Central memory CD8-positive, alpha-beta T cell (primary cell): ENCODE measurements around the gene DNAAF8.

ENCODE experiments used
- ATAC-seq: fragments of 150-1000 bp; cut with Tn5 transposase; replicated peaks from 2 replicates; pipeline ENCODE4 v1.10.0; 2022; ENCODE audit warnings: mild to moderate bottlenecking, moderate FRiP score, moderate number of reproducible peaks; ENCODE audit not compliant: poor library complexity, severe bottlenecking; ENCODE audit errors: extremely low read depth
- DNase-seq, 2 donors: peaks; one replicate each; pipeline ENCODE4 v3.0.0; 2021; ENCODE audit warnings: low spot score in 2 of 2
- H3K27ac Mint-ChIP-seq: one replicate; pipeline ENCODE4 v1.8.0; 2022; ENCODE audit warnings: low read depth, mild to moderate bottlenecking, moderate library complexity, mixed read lengths
- H3K27me3 Mint-ChIP-seq: one replicate; pipeline ENCODE4 v1.8.0; 2022; ENCODE audit warnings: mixed read lengths
- H3K36me3 Mint-ChIP-seq: one replicate; pipeline ENCODE4 v1.8.0; 2022; ENCODE audit warnings: mild to moderate bottlenecking, moderate library complexity, mixed read lengths; ENCODE audit not compliant: insufficient read depth
- H3K4me1 Mint-ChIP-seq: one replicate; pipeline ENCODE4 v1.8.0; 2022; ENCODE audit warnings: mixed read lengths
- H3K4me3 Mint-ChIP-seq: one replicate; pipeline ENCODE4 v1.8.0; 2022; ENCODE audit warnings: mild to moderate bottlenecking, moderate library complexity, mixed read lengths
- H3K9me3 Mint-ChIP-seq: one replicate; pipeline ENCODE4 v1.8.0; 2022; ENCODE audit warnings: mixed read lengths

The DNAAF8 gene

DNA sequence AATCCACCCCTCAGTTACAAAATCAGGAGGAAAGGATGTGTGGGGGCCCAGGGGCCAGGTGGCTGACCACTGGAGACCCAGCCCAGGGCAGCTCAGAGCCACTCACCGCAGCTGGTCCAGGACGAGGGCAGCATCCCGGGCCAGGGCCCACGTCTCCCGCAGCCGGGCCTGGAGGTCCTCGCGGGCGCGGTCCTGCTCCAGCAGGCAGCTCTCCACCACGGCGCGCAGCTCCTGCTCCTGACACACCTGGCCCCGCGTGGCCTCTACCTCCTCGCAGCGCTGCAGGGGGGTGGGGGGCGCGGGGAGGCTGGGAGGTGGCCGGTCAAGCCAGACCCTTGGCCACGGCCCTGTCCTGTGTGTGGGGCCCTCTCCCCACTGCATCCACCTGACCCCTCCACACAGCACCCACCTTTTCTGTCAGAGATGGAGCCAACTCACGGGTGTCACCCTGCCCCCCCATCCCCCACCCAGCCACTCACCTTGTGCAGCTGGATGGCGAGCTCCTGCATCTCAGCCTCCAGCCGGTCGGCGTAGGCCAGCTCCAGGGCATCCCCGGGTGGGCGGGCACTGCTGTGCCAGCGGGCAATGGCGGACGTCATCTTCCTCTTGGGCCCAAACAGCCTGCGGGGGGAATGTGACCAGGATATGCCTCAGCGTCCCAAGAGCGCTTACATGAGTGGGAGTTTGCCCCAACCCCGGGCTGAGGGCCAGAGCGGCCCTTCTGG, 35.9 kb upstream of the DNAAF8 start:
- Mint-ChIP-seq H3K27me3 (no peaks in the 10 kb centered on the region), H3K27ac (no peak overlapping the region), H3K4me3 (no peak overlapping the region), H3K4me1 (peaks cover 6% of the 10 kb centered on the region), H3K9me3 (no peaks in the 10 kb centered on the region), H3K36me3 (peaks cover 49% of the 10 kb centered on the region)
- no peak for ATAC-seq
- DNase-seq: no peak

DNA sequence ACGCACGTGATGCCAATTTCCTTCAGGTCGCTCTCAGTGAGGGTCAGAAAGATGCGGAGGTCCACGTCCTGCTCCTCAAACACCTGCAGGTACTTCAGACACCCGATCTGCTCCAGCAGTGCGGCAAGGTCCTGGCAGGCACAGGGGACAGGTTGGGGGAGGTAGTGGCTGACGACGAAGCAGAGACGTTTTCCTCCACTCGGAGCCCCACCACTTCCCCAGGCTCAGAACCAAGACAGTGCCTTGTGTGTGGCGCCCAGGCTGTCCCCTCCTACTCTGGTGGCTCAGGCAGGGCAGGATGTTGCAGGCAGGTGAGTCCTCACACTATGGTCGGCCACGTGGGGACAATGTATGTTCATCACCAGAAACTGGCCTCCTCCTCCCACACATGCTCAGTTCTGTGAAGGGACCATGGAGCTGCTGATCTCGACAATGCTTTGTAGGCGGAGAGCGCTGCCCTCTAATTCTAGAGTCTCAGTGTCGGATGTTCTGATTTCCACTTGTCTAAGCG, 35.2 kb upstream of the DNAAF8 start:
- no peak overlapping the region for H3K4me3 Mint-ChIP-seq
- no peaks in the 10 kb centered on the region for H3K9me3 Mint-ChIP-seq
- H3K27ac Mint-ChIP-seq: no peak overlapping the region
- peaks cover 48% of the 10 kb centered on the region for H3K36me3 Mint-ChIP-seq
- no peak for DNase-seq
- no peaks in the 10 kb centered on the region for H3K27me3 Mint-ChIP-seq
- no peak for ATAC-seq
- H3K4me1 Mint-ChIP-seq: peaks cover 6% of the 10 kb centered on the region

DNA sequence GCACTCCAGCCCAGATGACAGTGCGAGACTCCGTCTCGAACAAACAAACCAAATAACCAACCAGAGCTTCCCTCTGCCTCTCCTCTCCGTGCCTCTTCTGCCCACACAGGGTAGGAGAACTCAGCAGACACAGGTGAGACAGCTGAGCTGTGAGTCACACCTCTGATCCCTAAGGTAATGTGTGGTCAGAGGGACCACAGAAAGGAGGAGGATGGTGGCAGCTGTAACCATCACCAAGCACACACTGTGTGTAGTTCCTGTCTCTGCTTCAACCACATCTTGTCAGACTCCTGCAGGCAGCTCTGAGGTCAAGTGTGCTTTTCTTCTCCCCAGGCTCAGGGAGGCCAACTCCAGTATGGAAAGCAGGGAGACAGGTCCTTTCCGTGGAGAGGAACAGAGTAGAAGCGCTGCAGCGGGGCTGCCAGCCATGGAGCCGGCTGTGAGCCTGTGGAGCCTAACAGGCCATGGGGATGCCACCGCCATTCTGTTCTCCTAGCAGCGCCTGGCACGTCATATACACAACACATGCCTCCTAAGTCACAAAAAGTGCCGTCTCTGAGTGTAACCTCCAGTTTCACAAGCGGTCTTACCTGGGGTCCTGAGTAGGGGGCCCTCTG, 33.8 kb upstream of the DNAAF8 start:
- Mint-ChIP-seq H3K4me3 (no peak overlapping the region), H3K27me3 (no peaks in the 10 kb centered on the region), H3K9me3 (no peaks in the 10 kb centered on the region), H3K4me1 (peaks cover 2% of the 10 kb centered on the region), H3K36me3 (peaks cover 40% of the 10 kb centered on the region), H3K27ac (no peak overlapping the region)
- ATAC-seq (peak; percentile 66), DNase-seq (no peak)

DNA sequence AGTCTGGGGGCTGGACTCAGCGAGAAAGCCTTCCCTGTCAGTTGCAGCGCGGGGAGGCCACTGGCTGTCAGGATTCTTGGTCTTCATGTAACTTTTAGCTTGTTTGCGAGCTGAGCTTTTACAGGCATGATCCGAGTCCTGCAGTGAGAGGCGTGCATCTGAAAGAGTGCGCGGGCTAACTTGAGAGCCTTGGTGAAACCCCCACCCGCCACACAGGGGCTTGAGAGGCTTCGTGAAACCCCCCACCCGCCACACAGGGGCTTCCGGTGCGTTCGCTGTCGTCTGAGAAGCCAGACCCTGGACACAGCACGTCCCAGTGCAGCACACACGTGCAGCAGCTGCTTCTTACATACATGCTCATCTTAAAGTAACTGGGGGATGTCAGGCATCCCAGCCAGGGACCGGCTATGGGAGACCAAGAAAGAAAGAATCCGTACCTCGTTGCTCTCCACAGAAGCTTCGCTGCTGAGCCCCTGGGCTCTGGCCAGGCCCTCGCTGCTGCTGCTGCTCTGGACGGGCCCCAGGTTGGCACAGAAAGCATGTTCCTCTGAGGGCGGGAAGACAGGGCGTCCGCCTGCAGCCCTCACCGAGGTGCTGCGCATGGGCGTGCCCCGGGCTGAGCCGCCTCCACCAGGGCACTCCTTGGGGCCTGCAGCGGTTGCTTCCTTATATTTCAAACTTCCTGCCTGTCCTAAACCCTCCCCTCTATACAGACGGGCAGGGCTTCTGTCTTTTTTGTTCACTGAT, 33.2 kb upstream of the DNAAF8 start:
- Mint-ChIP-seq H3K27me3 (no peaks in the 10 kb centered on the region), H3K4me1 (no peaks in the 10 kb centered on the region), H3K9me3 (no peaks in the 10 kb centered on the region), H3K4me3 (no peak overlapping the region), H3K27ac (no peak overlapping the region), H3K36me3 (peaks cover 37% of the 10 kb centered on the region)
- ATAC-seq (no peak), DNase-seq (no peak)

DNA sequence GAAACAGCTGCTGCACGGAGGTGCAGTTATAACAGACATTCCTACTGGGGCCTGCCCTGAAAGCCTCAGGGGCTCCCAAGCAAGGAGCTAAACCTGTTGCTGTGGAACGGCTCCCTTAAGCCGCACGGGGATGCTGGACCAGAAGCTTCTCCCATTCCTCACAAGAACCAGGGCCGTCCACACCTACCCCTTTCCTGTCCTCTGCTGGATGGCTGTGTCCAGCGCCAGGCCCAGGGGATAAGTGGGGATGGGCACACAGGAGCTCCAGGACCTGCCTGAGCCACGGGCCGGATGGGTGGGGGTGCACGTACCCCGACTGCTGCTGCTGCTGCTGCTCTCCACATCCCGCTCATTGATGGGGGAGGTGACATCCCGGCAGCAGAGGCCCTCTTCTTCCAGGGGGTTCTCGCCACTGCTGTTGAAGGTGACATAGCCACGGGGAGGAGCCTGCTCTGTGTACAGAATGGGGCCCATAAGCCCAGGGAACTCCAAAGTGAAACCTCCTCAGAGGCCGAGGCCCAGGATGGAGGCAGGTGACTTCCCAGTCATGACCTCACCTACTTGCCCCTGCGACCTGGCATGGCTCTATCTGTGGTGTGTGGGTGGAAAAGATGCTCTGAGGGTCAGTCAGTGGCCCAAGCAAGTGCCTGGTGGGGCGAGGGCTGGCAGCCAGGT, 32.4 kb upstream of the DNAAF8 start:
- Mint-ChIP-seq H3K36me3 (peaks cover 30% of the 10 kb centered on the region), H3K9me3 (no peaks in the 10 kb centered on the region), H3K4me1 (peaks cover 5% of the 10 kb centered on the region)

DNA sequence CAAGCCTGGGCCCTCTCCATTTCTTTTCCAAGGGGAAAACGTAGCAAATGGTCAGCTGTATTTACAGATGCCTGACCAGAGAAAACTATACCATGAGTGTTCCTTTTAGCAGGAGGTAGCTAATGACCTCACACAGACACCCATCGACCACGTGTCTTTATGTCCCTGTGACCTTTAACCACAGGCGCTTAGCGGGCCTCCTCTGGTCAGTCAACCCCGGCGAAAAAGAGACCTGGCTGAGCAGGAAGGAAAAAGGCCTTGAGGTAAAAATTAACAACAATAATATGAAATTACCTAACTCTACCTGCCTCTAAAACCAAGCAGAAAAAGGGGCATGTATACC, 31.9 kb upstream of the DNAAF8 start:
- peaks cover 5% of the 10 kb centered on the region for H3K4me1 Mint-ChIP-seq
- ATAC-seq (no peak), DNase-seq (no peak)
- H3K27ac Mint-ChIP-seq: no peak overlapping the region
- H3K36me3 Mint-ChIP-seq: peaks cover 27% of the 10 kb centered on the region
- no peak overlapping the region for H3K4me3 Mint-ChIP-seq
- no peaks in the 10 kb centered on the region for H3K9me3 Mint-ChIP-seq
- H3K27me3 Mint-ChIP-seq: no peaks in the 10 kb centered on the region

More for the DNA sequence above, 32.4 kb upstream of the DNAAF8 start:
- no peaks in the 10 kb centered on the region for H3K27me3 Mint-ChIP-seq
- H3K27ac Mint-ChIP-seq: no peak overlapping the region
- DNase-seq: no peak
- no peak overlapping the region for H3K4me3 Mint-ChIP-seq
- no peak for ATAC-seq

DNA sequence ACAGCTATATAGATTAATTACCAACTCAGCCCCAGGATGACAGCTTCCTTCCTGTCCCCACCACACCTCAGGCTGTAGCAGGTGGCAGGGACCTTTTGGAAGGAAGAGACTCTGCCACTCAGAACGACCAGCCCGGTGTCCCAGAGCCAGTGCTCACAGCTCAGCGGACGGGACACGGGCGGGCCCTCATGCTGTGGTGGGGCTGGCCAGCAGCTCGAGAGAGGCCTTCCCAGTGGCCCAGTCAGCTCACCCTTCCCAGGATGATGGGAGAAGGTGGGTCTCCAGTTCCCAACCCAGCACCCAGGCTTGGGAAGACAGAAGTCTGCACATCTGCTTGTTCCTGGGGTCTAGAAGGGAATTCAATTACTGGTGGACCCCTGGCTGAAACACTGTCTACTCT, 30.4 kb upstream of the DNAAF8 start:
- Mint-ChIP-seq H3K27ac (no peak overlapping the region), H3K27me3 (no peaks in the 10 kb centered on the region), H3K36me3 (peaks cover 21% of the 10 kb centered on the region), H3K4me1 (peaks cover 5% of the 10 kb centered on the region), H3K4me3 (no peak overlapping the region), H3K9me3 (no peaks in the 10 kb centered on the region)
- DNase-seq: no peak
- ATAC-seq: no peak

GRCh38 chr16:4704491-4704890, 29.8 kb upstream of the DNAAF8 start:
- DNase-seq: no peak
- Mint-ChIP-seq H3K36me3 (peaks cover 17% of the 10 kb centered on the region), H3K4me1 (peaks cover 5% of the 10 kb centered on the region), H3K9me3 (no peaks in the 10 kb centered on the region), H3K4me3 (no peak overlapping the region), H3K27me3 (no peaks in the 10 kb centered on the region), H3K27ac (no peak overlapping the region)
- no peak for ATAC-seq

- H3K27ac Mint-ChIP-seq: peak overlapping the region; percentile 38
These were observed 29.4 kb upstream of the DNAAF8 start for GRCh38 chr16:4704913-4705312.

GRCh38 chr16:4706871-4707270, 27.5 kb upstream of the DNAAF8 start:
- no peaks in the 10 kb centered on the region for H3K27me3 Mint-ChIP-seq
- H3K4me1 Mint-ChIP-seq: peaks cover 5% of the 10 kb centered on the region
- ATAC-seq (no peak), DNase-seq (no peak)
- H3K4me3 Mint-ChIP-seq: no peak overlapping the region
- no peak overlapping the region for H3K27ac Mint-ChIP-seq
- H3K9me3 Mint-ChIP-seq: no peaks in the 10 kb centered on the region
- peaks cover 21% of the 10 kb centered on the region for H3K36me3 Mint-ChIP-seq

More at GRCh38 chr16:4704913-4705312, 29.4 kb upstream of the DNAAF8 start:
- no peaks in the 10 kb centered on the region for H3K9me3 Mint-ChIP-seq
- peaks cover 17% of the 10 kb centered on the region for H3K36me3 Mint-ChIP-seq
- peaks cover 5% of the 10 kb centered on the region for H3K4me1 Mint-ChIP-seq
- no peak overlapping the region for H3K4me3 Mint-ChIP-seq
- no peaks in the 10 kb centered on the region for H3K27me3 Mint-ChIP-seq
- DNase-seq (no peak), ATAC-seq (no peak)

DNA sequence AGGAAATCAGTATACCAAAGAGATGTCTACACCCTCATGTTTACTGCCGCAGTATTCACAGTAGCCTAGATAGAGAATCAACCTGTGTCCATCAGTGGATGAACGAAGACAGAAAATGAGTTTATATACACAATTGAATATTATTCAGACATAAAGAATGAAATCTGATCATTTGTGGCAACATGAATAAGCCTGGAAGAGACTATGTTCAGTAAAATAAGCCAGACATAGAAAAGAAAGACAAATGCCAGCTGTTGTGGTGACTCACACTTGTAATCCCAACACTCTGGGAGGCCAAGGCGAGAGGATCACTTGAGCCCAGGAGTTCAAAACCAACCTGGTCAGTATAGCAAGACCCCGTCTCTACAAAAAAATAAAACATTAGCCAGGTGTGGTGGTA, 24.9 kb upstream of the DNAAF8 start:
- no peaks in the 10 kb centered on the region for H3K9me3 Mint-ChIP-seq
- H3K4me1 Mint-ChIP-seq: peaks cover 5% of the 10 kb centered on the region
- peaks cover 34% of the 10 kb centered on the region for H3K36me3 Mint-ChIP-seq
- H3K27ac Mint-ChIP-seq: no peak overlapping the region
- no peak overlapping the region for H3K4me3 Mint-ChIP-seq
- no peaks in the 10 kb centered on the region for H3K27me3 Mint-ChIP-seq
- no peak for ATAC-seq
- no peak for DNase-seq

DNA sequence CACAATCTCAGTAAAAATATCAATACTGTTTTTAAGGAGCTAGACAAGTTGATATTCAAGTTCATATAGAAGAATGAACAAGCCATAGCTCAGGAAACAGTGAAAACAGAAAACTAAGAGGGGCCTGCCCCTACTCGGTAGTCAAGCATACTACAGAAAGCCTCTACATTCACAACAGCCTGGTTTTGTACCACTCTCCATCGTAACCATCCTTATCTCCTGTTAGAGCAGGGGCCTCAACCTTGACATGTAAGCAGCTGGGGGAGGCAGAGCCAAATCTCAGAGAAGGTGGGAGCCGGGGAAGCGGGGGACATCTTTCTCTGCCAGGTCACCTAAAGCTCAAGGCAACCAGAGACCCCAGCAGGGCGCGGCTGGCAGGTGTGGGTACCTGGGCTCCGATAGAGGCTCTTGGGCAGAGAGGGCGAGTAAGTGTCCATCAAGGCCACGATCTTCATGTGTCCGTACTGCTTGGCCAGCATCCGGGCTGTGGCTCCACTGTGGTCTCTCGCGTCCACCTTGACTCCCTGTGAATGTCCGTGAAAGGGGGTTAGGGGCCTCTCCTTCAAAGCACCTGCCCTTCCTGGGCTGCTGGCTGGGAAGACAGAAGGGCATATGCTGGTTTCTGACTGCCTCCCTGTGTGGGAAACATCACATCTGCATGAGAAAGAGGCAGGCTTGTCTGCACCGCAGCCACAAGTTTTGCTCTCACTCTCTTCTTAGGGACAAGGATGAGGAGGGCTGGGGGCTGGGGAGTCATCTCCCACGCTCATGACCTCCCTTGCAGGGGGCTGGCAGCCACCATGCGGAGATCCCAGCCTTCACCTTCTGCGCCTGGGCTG, 20.5 kb upstream of the DNAAF8 start:
- DNase-seq (no peak), ATAC-seq (no peak)
- H3K27ac Mint-ChIP-seq: no peak overlapping the region
- no peak overlapping the region for H3K4me3 Mint-ChIP-seq
- no peaks in the 10 kb centered on the region for H3K27me3 Mint-ChIP-seq
- H3K36me3 Mint-ChIP-seq: peaks cover 38% of the 10 kb centered on the region
- no peaks in the 10 kb centered on the region for H3K9me3 Mint-ChIP-seq
- H3K4me1 Mint-ChIP-seq: no peaks in the 10 kb centered on the region
